GM21825 (cell line): ENCODE data around the gene OLR1.
"Not testable (repeated sequence)": the region's sequence is repeated elsewhere in the genome, so short reads cannot be mapped to it uniquely, and the experiment has no call there.

ENCODE experiments used
- ATAC-seq: cut with Tn5 transposase; IDR thresholded peaks from one replicate; pipeline ENCODE4 v1.9.1; 2021; ENCODE audit warnings: mild to moderate bottlenecking, moderate library complexity; ENCODE audit not compliant: unreplicated experiment

The OLR1 gene

DNA sequence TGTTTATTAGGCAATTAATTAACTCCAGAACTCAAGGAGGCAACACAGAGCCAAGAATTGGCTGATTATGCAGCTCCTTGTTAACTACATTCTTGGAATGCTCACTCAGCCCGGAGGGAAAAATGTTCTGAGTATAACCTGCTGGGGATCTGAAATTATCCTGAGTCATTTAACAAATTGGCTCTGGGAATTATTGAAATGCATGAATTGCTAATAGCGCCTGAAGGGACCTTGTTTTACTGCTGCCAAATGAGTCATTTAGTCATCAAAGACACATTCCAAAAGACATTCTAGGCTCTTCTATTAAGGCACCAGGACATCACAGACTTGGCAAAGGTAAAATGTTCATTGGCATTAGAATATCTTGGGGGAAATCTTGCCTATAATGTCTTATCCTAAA, 19.9 kb upstream of the OLR1 start:
- no peak for ATAC-seq

DNA sequence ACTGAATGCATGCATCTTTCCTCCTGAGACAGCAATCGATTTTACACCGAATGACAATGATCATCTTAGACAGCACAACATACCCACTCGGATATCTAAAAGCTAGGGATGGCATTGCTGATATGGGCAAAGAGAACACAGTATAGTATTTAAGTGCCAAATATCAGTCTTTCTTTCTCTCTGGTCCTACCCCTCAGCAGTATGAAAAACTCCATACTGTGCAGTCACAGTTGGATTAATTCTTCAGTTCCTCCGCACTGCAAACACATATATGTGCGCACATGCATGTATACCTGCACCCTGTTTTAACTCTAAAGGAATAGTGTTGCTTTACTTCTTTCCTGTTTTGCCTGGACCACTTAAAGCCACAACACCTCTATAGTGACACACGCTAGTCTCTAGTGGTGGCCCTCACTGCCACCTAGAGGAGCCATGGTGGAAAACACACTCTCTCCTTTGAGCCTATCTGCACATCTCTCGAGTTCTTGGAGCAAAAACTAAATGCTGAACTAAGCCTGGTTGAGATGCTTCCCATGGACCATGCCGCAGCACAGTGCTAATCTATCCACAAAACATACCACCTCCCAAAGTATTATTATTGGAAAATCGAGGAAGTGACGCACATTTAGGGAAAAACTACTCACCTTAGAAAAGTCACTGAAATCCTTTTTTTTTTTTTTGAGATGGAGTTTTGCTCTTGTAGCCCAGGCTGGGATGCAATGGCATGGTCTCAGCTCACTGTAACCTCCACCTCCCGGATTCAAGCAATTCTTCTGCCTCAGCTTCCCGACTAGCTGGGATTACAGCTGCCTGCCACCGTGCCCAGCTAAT, 18.8 kb upstream of the OLR1 start:
- no peak for ATAC-seq

DNA sequence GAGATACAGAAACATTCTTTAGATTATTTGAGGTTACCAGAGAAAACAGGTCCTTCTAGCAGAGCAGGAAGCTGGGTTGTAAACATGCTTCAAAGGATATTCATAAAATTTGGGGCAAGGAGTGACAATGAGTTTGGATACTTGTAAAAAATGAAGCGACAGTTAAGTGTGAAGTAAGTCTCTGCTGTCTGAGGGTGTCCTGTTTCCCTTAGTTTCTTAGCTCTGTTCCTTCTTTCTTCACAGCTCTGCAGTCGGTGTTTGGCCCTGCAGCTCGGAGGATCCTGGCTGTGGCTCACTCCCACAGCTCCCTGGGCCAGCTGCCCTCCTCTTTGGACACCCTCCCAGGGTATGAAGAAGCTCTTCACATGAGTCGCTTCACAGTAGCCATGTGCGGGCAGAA, 17.7 kb upstream of the OLR1 start:
- no peak for ATAC-seq

DNA sequence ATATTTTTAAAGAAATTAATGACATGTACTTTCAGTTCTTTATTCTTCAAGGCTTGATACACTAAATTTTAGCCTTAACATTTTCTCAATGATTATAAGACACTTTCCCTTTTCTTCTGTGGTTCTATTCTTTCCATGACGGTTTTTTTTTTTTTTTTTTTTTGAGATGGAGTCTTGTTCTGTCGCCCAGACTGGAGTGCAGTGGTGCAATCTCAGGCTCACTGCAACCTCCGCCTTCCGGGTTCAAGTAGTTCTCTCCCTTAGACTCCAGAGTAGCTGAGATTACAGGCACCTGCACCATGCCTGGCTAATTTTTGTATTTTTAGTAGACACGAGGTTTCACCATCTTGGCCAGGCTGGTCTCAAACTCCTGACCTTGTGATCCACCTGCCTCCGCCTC, 15.0 kb upstream of the OLR1 start:
- ATAC-seq: not testable (repeated sequence)

DNA sequence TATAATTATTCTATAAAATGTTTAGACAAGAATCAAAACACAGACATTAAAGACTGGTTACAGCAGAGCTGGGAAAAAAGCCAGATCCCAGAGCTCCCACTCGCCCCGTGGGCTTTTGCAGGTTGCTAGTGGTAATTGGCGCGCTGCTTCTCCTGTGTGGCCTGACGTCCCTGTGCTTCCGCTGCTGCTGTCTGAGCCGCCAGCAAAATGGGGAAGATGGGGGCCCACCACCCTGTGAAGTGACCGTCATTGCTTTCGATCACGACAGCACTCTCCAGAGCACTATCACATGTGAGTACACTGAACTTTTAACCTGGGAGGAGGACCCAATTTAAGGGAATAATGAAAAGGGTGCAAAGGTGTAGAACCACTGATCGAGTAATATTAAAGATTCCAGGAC, 14.4 kb upstream of the OLR1 start:
- ATAC-seq: no peak

DNA sequence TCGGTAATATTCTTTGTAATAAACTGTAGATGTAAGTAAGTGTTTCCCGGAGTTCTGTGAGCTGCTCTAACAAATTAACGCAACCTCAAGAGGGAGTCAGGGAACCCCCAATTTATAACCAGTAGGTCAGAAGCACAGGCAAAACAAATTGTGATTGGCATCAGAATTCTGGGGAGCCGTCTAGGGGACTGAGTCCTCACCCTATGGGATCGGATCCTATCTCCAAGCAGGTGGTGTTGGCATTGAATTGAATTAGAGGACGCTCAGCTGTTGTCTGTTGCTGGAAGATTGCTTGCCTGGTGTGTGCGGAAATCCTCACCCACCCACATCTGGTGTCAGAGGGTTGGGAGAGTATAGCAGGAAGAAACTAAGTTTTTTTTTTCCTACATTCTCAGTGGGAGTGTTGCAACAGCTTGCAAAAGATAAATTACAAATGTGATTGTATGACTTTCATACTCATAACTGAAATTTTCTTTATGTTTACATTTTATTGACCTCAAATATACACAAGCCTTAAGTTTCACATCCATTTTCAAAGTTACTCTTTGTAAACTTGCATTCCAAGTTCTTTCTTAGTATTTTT, 12.4 kb upstream of the OLR1 start:
- no peak for ATAC-seq

DNA sequence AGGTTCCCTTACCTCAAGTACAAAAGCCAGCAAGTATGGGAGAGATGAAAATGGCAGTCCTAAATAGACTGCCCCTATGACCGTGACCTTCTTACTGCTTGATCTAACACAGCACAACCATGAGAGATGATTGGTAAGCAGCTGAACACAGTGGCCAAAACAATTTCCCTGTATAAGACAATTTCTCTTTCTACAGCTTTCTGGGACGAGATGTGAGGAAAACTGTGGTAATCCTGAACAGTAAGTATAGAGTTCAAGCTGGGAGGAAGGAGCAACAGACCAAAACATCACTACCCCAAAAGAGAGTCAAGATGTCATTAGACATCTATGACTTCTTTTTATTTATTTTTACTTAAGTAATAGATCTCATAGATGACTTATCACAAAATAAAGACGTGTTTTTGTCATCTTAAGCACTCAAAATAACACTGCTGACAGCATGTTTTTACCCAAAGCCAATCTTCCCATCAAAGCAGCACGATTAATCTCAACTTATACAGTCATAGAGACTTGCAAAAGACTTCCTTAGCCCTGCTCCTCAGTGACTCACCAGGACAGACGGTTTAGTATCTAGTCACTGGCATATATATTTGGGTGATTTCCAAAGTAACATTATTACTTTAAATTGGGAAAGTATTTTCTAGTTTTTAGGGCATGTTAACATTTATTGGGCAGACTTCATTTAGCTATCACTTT, 10.6 kb upstream of the OLR1 start:
- ATAC-seq: no peak

DNA sequence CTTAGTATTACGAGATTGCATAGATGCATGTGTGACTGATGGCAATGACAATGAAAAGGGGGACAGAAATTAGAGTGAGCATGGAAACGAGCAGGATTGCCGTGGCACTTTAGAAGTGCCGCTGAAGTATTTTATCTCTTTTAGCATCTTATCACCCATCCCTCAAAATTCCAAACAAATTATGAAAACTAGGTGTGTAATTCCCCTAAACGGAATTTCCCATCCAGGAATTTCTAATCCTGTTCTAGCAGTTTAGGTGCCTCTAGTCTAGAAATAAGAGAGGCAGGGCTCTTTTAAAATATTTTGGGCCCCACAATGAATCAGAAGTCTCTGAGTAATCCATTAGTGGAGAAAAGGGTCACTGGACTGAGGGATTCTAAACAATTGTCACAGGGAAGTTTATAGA, 7.8 kb upstream of the OLR1 start:
- no peak for ATAC-seq

DNA sequence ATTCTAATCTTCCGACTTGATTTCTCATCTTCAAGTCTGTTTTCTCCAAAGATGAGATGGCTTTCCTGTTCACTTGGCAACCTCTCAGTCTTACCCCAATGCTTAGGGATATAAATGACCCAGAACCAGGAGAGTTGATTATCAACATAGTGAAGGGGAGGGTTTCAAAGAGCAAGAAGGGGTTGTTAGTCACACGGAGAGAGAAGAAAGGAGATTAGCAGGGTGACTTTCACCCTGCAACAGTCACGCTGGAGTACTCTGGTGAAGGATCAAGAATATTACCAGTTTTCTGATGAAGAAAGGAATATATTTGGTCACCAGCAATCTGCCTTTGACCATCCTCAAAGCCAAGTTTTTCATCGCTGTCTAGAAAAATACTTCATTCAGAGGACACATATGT, 6.9 kb upstream of the OLR1 start, which contains the start of gene TMEM52B:
Gene TMEM52B (plus strand): TSS at position 212 of the 400 bp plus-strand sequence. CDS start 543 bp downstream, outside the sequence.
- ATAC-seq: no peak

DNA sequence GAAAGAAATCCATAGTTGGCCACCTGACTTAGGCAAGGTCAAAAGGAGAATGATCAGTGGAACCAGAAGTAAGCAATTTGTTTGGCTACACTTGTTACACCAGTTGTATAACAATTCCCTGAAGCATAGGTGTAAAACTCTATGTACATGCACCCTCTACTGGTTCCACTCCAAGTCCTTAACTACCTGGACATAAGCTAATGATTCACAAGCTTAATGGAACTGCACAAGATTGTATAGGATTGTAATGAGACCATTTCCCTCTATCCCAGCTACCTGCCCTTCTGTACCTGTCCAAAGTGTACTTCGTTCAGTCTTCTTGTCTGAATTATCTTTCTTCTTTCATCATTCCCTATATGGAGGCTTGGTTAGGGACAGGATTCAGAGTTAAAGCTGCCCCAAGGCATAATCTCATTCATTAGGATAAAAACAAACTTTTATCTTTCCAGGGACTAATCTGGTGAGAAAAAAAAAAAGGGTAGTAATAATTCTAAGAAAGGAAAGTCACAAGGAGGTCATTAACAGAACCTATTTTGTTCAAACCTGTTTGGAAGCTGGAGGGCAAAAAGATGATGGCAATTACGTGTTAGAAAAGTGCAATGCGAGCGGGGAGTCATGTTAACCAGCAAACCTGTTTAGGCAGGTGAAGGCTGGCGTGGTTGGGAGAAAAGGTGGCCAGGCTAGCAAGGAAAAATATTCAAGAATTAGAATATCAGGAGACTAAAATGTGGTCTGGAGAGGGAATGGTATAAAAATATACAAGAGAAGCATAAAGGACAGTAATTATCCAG, 4.1 kb upstream of the OLR1 start:
- ATAC-seq: no peak

DNA sequence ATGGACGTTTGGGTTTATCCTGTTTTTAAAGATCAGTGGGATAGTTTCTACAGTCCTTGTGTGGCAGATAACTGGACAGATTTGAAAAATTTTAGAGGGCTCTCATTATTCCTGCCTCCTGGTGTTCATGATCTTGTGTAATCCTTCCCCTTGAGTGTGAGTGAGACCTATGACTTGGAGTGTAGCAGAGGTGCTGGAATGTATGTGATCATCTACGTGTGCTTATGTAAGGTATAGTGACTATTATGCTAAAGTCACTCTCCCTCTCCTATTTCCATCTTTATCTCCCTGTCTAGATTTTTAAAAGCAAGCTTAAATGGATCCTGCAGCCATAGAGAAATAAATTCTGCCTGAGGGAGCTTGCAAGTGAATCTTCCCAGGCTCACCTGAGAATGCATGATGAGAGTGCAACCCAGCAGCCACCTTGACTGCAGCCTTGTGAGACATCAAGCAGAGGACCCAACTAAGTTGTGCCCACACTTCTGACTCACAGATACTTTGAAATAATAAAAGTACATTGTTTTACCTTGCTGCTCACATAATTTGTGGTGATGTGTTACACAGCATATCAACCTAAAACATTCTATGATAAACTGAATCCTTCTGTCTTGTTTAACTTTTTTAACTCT, 3.2 kb upstream of the OLR1 start:
- ATAC-seq: no peak

DNA sequence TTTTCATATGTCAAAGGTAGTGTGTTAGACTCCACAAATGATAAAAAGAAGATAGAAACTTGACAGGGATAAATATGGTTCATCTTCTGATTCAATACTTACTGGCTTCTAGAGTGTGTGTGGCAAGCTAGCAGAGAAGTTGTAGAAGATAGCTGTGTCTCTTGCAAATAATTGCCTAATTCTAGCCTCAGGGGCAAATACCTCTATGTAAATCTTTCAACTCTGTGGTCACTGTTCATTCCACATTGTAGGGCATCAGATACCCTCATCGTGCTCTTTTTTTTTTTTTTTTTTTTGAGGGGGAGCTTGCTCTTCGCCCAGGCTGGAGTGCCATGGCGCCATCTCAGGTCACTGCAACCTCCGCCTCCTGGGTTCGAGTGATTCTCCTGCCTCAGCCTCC, 1.7 kb downstream of the OLR1 start:
- ATAC-seq: no peak

DNA sequence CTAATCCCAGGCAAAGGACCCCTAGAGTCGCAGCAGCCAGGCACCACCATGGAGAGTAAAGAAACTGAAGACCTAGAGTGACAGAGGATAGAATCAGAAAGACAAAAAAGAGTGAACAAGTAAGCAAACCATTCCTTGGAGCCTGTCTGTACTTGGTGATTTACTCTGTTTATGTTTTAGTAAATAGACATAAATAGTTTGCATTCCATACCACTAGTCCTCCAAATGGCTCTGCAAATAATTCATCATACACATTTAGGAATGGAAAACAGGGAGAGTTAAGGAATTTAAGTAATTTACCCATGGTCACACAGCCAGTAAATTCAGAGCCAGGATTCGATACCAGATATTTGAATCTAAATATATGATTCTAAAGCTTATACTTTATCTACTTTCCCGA, 2.8 kb downstream of the OLR1 start:
- no peak for ATAC-seq

DNA sequence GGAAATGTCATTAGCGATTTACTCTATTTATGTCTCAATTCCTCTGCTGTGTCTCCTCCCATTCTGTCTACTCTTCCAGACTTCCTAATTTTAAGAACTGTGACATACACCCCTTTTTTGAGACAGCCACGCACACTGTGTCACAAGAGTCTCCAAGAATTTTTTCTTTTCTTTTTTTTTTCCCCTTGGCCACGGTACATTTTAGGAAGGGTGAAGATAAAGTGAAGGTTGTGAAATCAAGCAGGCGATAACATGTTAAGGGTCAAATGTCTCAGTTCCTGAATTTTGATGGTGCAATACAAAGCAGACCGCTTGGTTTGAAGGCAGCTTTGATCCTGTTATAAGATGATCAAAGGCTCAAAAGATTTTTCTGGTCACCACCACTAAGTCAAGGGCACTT, 4.3 kb downstream of the OLR1 start:
- ATAC-seq: no peak

DNA sequence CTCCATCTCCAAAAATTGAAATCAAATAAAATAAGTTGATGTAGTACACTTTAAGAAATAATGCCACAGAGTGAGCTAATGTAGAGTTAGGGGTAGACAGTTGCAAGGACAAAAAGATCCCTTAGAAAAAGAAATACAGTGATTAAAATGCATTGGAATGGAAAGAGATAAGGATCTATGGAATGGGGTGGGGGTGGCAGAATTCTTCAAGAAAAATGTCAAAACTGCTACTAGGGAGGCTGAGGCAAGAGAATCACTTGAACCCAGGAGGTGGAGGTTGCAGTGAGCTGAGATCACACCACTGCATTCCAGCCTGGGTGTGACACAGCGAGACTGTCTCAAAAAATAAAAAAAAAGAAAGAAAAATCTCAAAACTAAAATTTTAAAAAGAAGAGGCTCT, 6.5 kb downstream of the OLR1 start:
- no peak for ATAC-seq

DNA sequence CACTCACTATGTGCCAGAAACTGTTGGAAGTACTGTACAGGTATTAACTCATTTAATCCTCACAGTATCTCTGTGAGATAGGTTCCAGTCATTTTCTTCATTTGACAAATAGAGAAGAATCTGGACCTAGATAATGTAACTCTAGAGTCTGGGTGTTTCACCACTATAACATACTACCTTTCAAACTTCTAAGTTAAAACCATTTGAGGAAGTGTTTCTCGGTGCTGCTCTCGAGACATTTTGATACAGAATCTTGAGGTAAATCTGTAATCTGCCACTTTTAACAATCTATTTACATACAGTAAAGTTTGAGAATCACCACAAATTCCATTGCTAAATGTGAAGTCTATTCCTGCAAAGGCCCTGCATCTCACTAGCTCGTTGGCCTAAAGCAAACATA, 8.8 kb downstream of the OLR1 start:
- no peak for ATAC-seq

DNA sequence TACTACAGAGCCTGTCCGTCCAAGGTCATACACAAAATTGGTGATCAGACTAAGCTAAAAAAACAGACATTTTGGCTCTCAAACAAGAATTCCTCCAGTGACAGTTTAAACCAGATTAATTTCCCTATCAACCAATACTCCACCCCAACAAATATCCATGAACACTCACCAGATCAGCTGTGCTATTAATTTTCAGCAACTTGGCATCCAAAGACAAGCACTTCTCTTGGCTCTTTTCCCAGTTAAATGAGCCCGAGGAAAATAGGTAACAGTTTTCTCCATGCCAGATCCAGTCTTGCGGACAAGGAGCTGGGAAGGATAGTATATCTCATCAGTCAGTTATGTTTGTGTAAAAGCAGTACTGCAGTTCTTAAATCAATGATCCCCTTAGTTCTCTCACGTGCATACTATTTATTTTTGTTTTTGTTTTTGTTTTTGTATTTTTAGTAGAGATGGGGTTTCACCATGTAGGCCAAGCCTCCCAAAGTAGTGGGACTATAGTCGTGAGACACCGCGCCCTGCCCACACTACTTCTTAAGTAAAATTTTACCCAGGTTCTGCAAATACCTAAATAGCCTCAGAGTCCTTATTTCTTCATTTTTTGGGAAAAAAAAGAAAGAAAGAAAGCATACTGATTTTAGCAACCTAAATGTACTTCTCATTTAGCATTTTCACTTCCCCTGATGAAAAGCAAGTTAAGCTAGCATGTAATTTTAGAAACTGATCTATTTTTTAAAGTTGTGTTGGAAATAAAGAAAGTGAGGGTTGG, 11.1 kb downstream of the OLR1 start:
- no peak for ATAC-seq

DNA sequence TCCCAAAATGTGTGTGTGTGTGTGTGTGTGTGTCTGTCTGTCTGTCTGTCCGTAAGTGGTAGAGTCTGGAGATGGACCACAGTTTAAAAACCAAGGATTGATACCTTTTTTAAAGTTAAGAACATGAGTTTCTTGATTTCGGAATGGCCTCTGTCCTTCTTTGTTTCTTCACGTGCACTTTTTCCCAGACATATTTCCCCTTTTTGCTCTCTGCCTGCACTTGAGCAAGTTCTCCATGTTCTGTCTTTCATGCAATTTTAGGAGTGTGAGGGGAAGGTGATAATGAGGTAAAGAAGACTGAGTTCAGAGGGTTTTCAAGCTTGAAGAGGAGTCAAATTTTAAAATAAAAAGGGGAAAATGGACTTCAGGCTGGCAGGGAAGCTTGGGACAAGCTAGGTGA, 12.7 kb downstream of the OLR1 start:
- ATAC-seq: no peak

DNA sequence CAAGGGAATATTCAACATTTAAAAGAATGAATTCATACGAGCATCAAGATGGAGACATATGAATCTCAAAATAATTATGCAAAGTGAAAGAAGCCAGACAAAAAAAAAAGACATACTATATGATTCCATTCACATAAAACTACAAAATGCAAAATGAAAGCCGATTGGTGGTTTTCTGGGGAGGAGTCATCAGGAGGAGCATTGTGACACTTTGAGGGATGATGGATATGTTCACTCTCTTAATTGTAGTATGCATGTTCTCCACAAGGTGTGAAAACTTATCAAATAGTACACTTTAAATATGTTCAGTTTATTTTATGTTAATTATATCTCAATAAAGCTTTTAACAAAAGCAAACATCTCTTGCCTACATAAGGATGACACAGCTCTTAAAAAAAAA, 13.5 kb downstream of the OLR1 start:
- ATAC-seq: no peak

DNA sequence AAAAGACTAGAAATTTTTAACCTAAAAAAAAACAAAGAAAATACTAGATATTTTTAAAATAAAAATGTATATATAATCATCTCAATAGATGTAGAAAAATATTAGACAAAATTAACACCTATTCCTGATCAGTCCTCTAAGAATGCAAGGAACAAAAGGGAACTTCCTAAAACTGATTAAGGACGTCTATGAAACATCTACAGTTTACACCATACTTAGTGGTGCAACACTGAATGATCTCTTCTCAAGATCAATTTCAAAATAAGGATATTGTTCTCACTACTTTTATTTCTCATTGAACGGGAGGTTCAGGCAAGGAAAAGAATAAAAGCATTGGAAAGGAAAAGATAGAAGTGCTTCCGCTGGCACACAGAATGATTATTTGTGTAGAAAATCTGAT, 16.0 kb downstream of the OLR1 start:
- ATAC-seq: no peak
